A673 (cell line): Measurements from ENCODE around the gene NDUFS7. TPM values are rescaled to one million over a fixed set of nuclear protein-coding genes. Genes with fewer than 3 reads are reported as not detected.

ENCODE experiments used
- BruUV-seq: library from RNA; stranded (reverse); fragments of 400-500 nt; replicated peaks from 2 replicates; lab custom pipeline; 2021; lab: Mats Ljungman, UMichigan
- CTCF ChIA-PET: fragments of 300-600 bp; sonication (Branson Sonifier 250); formaldehyde crosslinking; loops from one replicate; lab custom pipeline; 2022; ENCODE audit warnings: antibody characterized with exemption; lab: Charles Lee
- POLR2A ChIA-PET: fragments of 300-600 bp; sonication (Branson Sonifier 250); formaldehyde crosslinking; loops from one replicate; lab custom pipeline; 2022; ENCODE audit warnings: antibody characterized with exemption; ENCODE audit not compliant: low non-redundant PET; lab: Charles Lee
- DNase-seq: peaks from one replicate; pipeline ENCODE4 v3.0.0-alpha.2; 2015; ENCODE audit warnings: low spot score
- H3K27ac ChIP-seq: fragments of 200-600 bp; sonication (generic); 2 replicates; pipeline ENCODE4 v1.5.1; 2016; ENCODE audit warnings: mixed run types, low read depth, mild to moderate bottlenecking, mixed read lengths, antibody characterized with exemption, low read length; ENCODE audit not compliant: poor library complexity, severe bottlenecking
- H3K27me3 ChIP-seq: fragments of 200-600 bp; sonication (generic); replicated peaks from 2 replicates; pipeline ENCODE4 v1.6.1; 2017; ENCODE audit warnings: mixed run types, low read depth, mild to moderate bottlenecking, mixed read lengths, antibody characterized with exemption, low read length; ENCODE audit not compliant: insufficient read depth, poor library complexity
- H3K36me3 ChIP-seq: fragments of 200-600 bp; sonication (generic); 2 replicates; pipeline ENCODE4 v1.6.1; 2016; ENCODE audit warnings: mixed run types, mild to moderate bottlenecking, mixed read lengths, antibody characterized with exemption, low read length; ENCODE audit not compliant: insufficient read depth, poor library complexity, severe bottlenecking
- H3K4me1 ChIP-seq: fragments of 200-600 bp; sonication (generic); 2 replicates; pipeline ENCODE4 v1.6.1; 2017; ENCODE audit warnings: mixed run types, mild to moderate bottlenecking, mixed read lengths, antibody characterized with exemption, low read length; ENCODE audit not compliant: insufficient read depth, poor library complexity, severe bottlenecking
- H3K4me3 ChIP-seq: fragments of 200-600 bp; sonication (generic); 2 replicates; pipeline ENCODE4 v1.5.1; 2016; ENCODE audit warnings: low read depth, mixed run types, mild to moderate bottlenecking, mixed read lengths, low read length; ENCODE audit not compliant: poor library complexity, severe bottlenecking
- H3K9me3 ChIP-seq: fragments of 200-600 bp; sonication (generic); 2 replicates; pipeline ENCODE4 v1.6.1; 2016; ENCODE audit warnings: mixed run types, low read depth, mild to moderate bottlenecking, mixed read lengths, antibody characterized with exemption, low read length; ENCODE audit not compliant: poor library complexity, severe bottlenecking
- EZH2 ChIP-seq: fragments of 200-600 bp; sonication (generic); IDR thresholded peaks from 2 replicates; pipeline ENCODE4 v1.6.1; 2017; ENCODE audit warnings: borderline replicate concordance, low read depth, mild to moderate bottlenecking, mixed read lengths, antibody characterized with exemption, low read length; ENCODE audit not compliant: poor library complexity, severe bottlenecking
- intact Hi-C: fragments of 100-400 bp; cut with micrococcal nuclease; formaldehyde crosslinking; loops from one replicate; pipeline ENCODE4 v1.10.0; 2022; ENCODE audit not compliant: unreplicated experiment
- total RNA-seq: library from RNA; stranded (reverse); gene quantifications from 2 replicates; pipeline ENCODE4 v1.2.3, GENCODE V29; 2021
- TF ChIP-seq, protein P1 (sequence below): fragments of 300-800, 200-600 bp; sonication (generic); conservative IDR thresholded peaks from 2 replicates; pipeline ENCODE4 v1.5.1; 2017; ENCODE audit warnings: low read depth, mild to moderate bottlenecking, antibody characterized with exemption, low read length, moderate library complexity, mixed read lengths

Gene NDUFS7
- total RNA-seq, 1 experiment from 2014 or later: 101 TPM

DNA sequence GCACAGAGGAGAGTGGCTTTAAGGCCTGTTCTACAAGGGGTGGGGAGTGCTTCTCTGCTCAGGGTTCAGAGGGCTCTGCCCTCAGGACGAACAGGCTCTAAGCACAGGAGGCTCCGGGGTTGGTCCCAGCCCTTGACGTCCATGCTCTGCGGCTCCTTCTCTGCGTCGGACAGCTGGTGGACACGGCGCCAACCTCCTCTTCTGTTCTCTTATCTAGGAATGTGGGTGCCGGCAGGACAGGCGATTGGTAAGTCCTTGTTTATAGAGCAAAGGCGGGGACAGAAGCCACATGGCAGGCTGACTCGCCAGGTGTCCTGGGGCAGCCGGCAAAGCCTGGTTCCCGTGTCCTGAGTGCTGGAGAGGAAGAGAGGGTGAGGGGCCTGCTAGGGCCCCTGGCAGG, 46.0 kb downstream of the NDUFS7 start:
- no TSS peak for BruUV-seq
- intact Hi-C loops: no loop called here
- Histone ChIP-seq H3K27ac (no peak overlapping the region), H3K4me1 (no peaks in the 10 kb centered on the region), H3K4me3 (no peak overlapping the region), H3K27me3 (no peaks in the 10 kb centered on the region), H3K36me3 (peaks cover 90% of the 10 kb centered on the region), H3K9me3 (no peaks in the 10 kb centered on the region)
- ChIA-PET POLR2A (no interaction called here), CTCF (no interaction called here)
- TF ChIP-seq, protein P1, sequence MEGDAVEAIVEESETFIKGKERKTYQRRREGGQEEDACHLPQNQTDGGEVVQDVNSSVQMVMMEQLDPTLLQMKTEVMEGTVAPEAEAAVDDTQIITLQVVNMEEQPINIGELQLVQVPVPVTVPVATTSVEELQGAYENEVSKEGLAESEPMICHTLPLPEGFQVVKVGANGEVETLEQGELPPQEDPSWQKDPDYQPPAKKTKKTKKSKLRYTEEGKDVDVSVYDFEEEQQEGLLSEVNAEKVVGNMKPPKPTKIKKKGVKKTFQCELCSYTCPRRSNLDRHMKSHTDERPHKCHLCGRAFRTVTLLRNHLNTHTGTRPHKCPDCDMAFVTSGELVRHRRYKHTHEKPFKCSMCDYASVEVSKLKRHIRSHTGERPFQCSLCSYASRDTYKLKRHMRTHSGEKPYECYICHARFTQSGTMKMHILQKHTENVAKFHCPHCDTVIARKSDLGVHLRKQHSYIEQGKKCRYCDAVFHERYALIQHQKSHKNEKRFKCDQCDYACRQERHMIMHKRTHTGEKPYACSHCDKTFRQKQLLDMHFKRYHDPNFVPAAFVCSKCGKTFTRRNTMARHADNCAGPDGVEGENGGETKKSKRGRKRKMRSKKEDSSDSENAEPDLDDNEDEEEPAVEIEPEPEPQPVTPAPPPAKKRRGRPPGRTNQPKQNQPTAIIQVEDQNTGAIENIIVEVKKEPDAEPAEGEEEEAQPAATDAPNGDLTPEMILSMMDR: no peak
- no peak for TF ChIP-seq EZH2
- DNase-seq: no peak

DNA sequence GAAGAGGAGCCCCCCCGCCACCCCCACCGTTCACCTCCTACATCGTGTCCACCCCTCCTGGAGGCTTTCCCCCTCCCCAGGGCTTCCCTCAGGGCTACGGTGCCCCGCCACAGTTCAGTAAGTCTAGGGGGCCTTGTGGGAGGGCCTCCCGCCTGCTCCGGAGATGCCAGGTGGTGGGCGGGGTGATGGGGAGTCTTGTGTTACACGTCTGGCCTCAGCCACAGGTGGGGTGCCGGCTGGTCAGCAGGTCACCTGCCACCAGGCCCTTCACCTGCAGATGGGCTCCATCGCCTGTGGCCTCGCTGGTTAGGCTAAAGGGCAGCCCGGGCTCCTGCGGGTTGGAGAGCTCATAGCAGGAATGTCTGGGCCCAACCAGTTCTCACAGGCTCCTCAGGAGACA, 46.5 kb downstream of the NDUFS7 start:
- no peak for DNase-seq
- Histone ChIP-seq H3K4me3 (no peak overlapping the region), H3K27ac (no peak overlapping the region), H3K36me3 (peaks cover 88% of the 10 kb centered on the region), H3K4me1 (no peaks in the 10 kb centered on the region), H3K9me3 (no peaks in the 10 kb centered on the region), H3K27me3 (no peaks in the 10 kb centered on the region)
- POLR2A ChIA-PET: no interaction called here
- TF ChIP-seq EZH2: no peak
- TF ChIP-seq, protein P1: no peak
- intact Hi-C loops: no loop called here
- BruUV-seq: no TSS peak
- CTCF ChIA-PET: no interaction called here

DNA sequence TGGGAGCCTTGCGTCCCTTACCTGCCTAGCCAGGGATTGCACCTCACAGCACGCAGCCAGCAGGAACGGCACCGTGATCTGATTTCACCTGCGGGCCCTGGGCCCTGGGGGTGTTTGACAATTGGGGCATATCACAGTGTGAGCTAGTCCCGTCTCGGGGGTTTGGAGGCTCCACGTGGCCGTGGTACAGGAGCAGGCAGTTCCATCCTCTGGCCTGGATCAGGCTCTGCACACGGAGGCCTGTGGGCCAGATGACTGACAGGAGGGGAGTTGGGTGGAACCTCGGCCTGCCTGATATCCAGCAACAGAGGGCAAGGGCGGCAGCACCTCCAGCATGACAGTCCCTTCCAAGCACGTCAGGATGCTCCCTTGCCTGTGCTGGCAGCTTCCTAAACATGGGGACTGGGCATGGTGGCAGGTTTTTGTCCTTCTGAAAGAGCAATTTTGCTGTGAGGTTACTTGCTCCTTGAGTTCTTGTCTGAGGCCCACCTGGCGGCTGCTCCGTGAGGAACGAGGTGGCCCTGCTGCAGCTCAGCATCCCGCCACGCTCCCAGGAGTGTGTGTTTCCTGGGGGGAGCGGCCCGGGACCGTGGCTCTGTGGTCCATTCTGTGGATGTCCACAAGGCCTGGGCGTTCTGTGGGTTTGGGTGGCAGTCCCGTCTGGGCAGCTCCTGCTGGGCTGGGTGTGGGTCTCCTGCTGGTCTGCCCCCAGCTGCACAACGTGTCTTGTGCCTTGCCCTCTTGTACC, 48.2 kb downstream of the NDUFS7 start:
- peaks cover 75% of the 10 kb centered on the region for H3K36me3 ChIP-seq
- intact Hi-C loops: no loop called here

More for the DNA sequence above, 48.2 kb downstream of the NDUFS7 start:
- TF ChIP-seq EZH2: no peak
- TF ChIP-seq, protein P1: no peak
- H3K9me3 ChIP-seq: no peaks in the 10 kb centered on the region
- CTCF ChIA-PET: no interaction called here
- H3K4me3 ChIP-seq: no peak overlapping the region
- no TSS peak for BruUV-seq
- H3K27me3 ChIP-seq: no peaks in the 10 kb centered on the region
- DNase-seq: no peak
- POLR2A ChIA-PET: no interaction called here
- H3K27ac ChIP-seq: no peak overlapping the region
- no peaks in the 10 kb centered on the region for H3K4me1 ChIP-seq
